Stimulated activated CD8-positive, alpha-beta memory T cell treated with anti-CD3 and anti-CD28 coated beads, Interleukin-7, amount 100 ng/mL, for 1 hour (primary cell): ENCODE results near the gene GCKR.
"Not testable (repeated sequence)": the region's sequence is repeated elsewhere in the genome, so short reads cannot be mapped to it uniquely, and the experiment has no call there.

Source experiments
- DNase-seq, 2 donors: peaks; one replicate each; pipeline ENCODE4 v3.0.0-alpha.2; 2020; ENCODE audit warnings: low read depth in 2 of 2

The GCKR gene

DNA sequence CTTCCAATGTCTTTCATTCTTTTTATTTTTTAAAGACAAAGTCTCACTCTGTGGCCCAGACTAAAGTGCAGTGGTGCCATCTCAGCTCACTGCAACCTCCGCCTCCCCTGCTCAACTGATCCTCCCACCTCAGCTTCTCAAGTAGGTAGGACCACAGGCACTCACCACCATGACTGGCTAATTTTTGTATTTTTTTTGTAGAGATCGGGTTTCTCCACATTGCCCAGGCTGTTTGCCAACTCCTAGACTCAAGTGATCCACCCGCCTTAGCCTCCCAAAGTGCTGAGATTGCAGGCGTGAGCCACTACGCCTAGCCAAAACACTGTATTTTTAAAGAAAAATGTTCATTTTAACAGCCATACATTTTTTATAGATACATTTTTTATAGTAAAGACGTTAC, 12.7 kb downstream of the GCKR start:
- DNase-seq, result no peak

DNA sequence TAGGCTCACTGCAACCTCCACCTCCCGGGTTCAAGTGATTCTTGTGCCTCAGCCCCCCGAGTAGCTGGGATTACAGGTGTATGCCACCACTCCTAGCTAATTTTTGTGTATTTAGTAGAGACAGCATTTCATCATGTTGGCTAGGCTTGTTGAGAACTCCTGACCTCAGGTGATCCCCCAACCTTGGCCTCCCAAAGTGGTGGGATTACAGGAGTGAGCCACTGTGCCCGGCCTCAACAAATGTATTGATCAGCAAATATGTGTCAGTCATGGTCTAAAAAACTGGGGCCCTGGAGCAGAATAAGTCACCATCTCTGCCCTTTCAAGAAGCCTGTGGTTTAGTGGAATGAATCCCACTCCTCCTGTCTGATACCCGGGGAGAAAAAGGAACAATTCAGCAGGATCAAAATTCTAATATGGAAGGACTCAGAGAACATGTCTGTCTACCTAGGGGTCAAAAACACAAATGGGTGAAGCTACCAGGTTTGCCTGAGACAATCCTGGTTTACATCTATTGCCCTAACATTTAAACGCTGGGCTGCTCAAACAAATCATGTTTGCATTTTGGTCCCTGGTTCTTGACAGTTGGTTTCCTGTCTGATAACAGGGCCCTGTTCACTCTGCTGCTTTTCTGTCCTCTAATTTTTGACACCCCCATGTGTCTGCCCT, 21.6 kb downstream of the GCKR start:
- DNase-seq, result no peak

DNA sequence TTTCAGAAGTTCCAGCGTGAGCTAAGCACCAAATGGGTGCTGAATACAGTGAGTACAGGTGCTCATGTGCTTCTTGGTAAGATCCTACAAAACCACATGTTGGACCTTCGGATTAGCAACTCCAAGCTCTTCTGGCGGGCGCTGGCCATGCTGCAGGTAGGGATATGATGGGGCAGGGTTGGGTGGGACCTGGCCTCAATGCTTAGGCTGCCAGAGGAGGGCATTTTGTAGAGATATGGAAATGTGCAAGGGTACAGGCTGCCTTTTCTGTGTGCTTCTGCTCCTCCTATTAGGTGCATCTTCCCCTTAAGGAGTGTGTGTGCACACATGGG, 22.1 kb downstream of the GCKR start:
- no peak for DNase-seq

DNA sequence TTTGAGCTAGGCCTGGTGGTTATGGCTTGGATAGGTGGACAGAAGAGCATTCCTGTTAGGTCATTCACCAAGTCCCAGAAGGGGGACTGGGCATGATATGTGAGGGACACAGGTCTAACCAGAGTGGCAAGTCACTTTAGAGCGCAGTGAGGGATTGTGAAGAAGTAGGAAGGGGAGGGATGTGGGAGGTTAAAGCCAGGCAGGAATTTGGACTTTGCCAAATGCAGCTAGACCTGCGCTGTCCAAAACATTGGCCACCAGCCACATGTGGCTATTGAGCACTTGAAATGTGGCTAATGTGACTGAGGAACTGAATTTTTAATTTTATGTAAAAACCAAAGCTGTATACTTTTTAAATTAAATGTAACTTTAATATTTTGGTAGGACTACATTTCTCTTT, 23.7 kb downstream of the GCKR start:
- DNase-seq, result no peak

DNA sequence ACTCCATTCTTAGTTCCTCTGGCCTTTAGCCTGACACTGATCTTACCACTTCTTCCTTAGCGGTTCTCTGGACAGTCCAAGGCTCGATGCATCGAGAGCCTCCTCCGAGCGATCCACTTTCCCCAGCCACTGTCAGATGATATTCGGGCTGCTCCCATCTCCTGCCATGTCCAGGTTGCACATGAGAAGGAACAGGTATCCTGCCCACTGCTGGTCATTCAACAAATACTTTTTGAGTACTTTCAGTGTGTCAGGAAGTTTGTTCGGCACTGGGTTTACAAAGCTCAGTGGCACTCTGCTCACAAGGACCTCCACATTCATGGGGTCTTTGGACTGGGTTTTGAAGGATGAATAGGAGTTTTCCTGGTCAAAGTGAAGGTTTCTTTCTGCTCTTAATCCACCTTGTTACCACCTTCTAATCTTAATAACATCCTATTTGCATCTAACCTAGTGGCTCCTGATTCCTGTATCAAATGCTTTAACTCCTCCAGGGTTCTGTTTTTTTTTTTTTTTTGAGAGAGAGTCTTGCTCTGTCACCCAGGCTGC, 25.8 kb downstream of the GCKR start:
- DNase-seq, result no peak

DNA sequence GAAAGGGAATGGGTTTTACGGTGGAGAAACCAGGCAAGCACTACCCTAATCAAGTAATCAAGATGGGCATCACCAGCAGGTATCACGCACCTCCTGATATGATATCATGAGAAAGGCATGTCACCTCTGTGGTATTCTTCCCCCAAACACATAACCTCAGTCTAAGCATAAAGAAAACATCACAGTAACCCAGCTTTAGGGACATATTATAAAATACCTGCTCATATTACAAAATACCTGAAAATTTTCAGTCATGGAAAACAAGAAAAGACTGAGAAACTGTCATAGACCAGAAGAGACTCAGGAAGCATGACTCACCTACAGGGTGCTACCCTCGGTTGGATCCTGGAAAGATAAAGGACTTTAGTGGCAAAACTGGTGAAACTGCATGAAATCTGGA, 30.5 kb downstream of the GCKR start:
- no peak for DNase-seq

DNA sequence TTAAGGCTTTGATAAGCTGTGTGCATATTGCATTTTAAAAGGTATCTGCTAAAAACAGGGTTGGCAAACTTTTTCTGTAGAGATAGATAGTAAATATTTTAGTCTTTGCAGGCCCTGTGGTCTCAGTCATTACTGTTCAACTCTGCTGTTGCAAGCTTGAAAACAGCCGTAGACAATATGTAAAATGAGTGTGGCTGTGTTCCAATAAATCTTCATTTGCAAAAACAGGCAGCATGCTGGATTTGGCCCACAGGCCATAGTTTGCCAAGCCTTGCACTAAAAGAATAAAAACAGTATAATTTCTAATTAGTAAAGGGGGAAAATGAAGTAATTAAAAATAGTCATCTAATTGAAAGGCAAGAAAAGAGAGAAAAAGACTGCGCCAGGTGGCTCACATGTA, 35.3 kb downstream of the GCKR start:
- DNase-seq, result no peak

DNA sequence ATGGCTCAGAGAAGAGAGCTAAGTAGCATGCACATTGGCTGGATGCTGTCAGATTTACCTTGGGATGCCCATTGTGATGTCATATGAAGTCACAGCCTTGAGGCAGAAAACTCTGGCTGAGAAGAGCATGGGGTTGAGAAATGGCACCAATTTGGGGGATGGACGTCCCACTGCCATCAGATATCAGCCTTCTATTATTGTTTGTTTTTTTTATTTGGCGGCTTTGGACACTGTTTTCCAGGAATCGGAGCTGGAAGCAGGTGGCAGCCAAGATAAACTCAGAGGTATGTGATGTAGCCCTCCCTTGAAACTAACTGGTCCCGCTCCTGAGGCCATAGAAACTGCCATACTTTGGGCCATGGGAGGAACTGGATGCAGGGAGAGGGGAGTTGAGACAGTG, 40.6 kb downstream of the GCKR start:
- DNase-seq, result no peak

DNA sequence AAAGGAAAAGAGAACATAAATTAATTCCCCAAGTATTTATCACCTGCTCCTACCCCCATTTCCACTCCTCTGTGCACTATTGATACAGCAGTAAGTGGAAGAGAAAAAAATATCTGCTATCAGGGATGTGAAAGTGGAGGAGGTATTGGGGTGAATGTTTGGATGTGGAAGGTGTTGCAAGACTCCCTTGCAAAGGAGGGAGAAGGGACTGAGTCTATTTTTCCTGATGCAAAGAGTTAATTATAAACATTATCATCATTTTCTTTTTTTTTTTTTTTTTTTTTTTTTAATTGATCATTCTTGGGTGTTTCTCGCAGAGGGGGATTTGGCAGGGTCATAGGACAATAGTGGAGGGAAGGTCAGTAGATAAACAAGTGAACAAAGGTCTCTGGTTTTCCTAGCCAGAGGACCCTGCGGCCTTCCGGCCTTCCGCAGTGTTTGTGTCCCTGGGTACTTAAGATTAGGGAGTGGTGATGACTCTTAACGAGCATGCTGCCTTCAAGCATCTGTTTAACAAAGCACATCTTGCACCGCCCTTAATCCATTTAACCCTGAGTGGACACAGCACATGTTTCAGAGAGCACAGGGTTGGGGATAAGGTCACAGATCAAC, 42.3 kb downstream of the GCKR start:
- not testable (repeated sequence) for DNase-seq

DNA sequence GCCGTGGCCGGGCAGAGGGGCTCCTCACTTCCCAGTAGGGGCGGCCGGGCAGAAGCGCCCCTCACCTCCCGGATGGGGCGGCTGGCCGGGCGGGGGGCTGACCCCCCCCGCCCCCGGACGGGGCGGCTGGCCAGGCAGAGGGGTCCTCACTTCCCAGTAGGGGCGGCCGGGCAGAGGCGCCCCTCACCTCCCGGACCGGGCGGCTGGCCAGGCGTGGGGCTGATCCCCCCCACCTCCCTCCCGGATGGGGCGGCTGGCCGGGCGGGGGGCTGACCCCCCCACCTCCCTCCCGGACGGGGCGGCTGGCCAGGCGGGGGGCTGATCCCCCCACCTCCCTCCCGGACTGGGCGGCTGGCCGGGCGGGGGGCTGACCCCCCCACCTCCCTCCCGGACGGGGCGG, 43.0 kb downstream of the GCKR start:
- not testable (repeated sequence) for DNase-seq

DNA sequence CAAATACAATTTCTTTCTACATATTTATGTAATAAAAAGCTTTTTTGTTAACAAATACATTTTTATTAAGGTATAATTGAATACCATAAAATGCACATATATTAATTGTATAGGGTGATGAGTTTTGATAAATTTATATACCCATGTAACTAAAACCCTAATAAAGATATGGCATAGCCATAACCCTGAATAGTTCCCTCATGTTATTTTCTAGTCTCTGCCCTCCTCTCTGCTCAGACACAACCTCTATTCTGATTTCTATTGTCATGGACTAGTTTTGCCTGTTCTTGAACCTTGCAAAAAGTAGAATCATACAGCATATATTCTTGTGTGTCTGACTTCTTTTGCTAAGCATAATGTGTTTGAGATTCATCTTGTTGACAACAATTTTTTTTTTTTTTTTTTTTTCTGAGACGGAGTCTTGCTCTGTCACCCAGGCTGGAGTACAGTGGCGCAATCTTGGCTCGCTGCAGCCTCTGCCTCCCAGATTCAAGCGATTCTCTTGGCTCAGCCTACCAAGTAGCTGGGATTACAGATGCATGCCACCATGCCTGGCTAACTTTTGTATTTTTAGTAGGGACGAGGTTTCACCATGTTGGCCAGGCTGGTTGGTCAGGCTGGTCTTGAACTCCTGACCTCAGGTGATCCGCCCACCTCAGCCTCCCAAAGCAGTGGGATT, 47.6 kb downstream of the GCKR start:
- no peak for DNase-seq

DNA sequence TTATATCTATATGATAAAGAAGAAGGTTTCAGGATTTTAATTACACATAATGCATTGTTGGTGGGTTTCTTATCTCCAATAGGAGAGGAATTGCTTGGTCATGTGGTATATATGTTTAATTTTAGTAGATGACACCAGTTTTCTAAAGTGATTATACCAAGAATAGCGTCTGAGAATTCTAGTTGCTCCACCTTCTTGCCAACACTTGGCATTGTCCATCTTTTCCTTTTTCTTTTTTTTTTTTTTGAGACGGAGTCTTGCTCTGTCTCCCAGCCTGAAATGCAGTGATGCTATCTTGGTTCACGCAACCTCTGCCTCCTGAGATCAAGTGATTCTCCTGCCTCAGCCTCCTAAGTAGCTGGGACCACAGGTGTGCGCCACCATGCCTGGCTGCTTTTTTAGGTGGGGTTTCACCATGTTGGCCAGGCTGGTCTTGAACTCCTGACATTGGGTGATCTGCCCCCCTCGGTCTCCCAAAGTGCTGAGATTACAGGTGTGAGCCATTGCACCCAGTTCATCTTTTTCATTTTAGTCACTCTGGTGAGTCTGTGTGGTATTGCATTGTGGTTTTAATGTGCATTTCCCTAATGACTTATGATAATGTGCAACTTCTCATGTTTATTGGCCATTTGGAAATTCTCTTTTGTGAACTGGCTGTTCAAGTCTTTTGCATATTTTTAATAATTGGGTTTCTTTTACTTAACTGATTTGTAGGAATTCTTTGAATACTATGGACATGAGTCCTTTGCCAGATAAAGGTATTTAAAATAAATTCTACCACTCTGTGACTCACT, 48.9 kb downstream of the GCKR start:
- no peak for DNase-seq

DNA sequence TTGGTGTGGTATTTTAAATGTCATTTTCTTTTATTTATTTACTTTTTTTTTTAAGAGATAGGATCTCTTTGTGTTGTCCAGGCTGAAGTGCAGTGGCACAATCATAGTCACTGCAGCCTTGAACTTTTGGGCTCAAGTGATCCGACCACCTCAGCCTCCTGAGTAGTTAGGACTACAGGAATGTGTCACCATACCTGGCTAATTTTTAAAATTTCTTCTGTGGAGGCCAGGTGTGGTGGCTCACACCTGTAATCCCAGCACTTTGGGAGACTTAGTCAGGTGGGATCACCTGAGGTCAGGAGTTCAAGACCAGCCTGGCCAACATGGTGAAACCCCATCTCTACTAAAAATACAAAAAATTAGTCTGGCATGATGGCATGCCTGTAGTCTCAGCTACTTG, 52.7 kb downstream of the GCKR start:
- no peak for DNase-seq

DNA sequence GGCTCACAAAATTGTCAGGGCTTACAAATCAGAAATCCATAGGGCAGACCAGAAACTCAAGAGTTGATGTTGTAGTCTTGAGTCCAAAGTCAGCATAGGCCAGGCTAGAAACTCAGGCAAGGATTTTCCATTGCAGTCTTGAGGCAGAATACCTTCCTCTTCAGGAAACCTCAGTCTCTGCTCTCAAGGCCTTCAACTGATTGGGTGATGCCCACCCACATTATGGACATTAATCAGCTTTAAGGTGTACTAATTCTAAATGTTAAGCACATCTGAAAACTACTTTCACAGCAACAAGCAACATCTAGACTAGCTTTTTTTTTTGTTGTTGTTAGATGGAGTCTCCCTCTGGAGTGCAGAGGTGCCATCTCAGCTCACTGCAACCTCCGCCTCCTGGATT, 54.9 kb downstream of the GCKR start:
- DNase-seq, result no peak

DNA sequence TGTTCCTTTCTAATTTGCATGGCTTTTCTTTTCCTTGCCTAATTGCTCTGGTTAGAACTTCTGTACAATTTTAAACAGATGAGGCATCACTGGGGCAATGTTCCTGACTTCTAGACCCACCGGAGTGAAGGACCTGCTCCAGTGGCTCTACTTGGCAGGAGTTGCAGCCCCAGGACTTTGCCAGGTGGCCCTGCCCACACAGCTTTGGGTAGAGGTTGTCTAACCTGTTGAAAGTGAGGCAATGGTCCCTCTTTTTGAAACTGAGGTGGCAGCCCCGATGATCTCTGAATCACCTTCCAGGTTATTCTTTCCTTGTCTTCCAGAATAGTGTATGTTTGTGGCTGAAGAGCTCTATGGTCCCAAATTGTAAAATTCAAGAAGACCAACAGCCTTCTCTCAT, 56.3 kb downstream of the GCKR start:
- DNase-seq, result no peak

DNA sequence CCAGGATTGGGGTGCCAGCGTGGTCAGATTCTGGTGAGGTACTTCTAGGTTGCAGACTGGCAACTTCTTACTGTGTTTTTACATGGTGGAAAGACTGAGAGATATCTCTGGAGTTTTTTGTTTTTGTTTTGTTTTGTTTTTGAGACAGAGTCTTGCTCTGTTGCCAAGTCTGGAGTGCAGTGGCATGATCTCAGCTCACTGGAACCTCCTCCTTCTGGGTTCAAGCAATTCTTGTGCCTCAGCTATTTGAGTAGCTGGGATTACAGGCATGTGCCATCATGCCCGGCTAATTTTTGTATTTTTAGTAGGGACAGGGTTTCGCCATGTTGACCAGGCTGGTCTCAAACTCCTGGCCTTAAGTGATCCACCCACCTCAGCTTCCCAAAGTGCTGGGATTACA, 57.8 kb downstream of the GCKR start:
- not testable (repeated sequence) for DNase-seq

DNA sequence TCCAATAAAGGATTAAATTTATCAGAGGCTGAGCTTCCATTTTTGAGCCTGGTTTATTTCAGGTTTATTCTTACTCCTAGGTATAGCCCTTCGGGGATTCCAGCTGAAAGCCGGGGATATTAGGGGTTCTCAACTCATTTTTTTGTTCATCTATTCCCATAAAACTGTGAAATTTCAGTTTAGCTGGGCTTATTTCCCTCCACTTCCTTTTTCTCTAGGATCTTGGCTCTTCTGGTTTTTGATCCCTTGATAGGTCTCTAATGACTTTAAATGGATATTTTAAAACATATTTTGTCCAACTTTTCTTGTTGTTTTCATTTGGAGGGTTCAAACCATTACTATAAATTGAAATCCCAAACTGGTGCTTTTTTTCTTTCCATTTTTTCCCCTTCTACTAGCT, 62.6 kb downstream of the GCKR start:
- no peak for DNase-seq

DNA sequence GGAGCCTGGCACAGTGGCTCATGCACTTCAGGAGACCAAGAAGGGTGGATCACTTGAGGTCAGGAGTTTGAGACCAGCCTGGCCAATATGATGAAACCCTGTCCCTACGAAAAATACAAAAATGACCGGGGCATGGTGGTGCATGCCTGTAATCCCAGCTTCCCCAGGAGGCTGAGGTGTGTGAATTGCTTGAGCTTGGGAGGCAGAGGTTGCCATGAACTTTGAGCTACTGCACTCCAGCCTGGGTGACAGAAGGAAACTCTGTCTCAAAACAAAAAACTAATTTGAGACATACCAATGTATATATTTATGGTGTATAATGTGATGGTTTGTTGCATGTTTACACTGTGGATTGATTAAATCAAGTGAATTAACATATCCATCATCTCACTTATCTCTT, 64.4 kb downstream of the GCKR start:
- DNase-seq, result no peak

DNA sequence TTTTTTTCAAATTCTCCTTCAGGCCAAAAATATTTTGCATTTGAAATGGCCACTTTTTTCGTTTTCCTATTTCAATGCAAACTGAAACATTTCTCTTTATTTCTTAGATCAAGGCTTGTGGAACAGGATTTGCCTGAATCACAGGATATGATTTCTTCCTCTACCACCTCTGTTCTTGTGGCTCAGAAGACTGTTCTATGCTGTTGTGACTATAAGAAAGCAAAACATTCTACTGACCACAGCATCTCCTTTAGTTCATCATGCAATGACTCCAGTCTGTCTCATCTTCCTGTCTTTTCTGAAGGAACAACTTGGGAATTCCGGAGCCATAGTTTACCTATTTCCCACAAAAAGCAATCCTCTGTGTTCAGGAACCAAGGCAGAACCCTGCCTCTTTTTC, 70.0 kb downstream of the GCKR start:
- no peak for DNase-seq

DNA sequence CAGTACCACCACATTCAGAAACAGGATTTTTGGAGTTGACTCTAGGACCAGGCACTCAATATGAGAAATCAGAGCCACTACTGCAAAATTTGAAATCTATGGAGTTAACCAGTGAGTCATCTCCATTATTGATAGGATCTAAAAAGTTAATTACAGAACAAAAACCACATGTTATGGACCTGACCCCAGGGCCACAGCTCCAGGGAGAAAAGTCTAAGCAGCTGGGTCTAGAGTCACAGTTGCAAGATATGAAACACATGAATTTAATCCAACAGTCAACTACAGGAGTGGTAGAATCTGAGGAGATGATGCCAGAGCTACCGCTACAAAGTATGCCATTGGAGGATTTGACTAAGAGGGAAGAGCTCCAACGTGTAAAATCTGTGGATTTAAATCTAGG, 72.8 kb downstream of the GCKR start:
- DNase-seq, result no peak

DNA sequence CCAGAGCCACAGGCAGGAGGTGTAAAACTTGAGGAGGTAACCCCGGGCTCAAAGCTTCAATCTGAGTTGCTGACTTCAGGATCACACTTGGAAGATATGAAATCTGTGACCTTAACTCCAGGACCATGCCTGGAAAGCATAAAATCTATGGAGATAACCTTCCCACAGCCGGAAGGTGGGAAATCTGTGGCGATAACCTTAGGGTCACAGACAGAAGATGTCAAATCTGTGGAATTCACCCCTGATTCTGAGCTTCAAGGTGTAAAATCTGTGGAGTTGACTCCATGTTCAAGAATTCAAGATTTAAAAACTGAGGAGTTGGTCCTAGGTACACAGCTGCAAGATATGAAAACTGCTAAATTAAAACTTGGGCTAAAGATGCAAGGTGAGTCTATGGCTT, 74.6 kb downstream of the GCKR start:
- no peak for DNase-seq

DNA sequence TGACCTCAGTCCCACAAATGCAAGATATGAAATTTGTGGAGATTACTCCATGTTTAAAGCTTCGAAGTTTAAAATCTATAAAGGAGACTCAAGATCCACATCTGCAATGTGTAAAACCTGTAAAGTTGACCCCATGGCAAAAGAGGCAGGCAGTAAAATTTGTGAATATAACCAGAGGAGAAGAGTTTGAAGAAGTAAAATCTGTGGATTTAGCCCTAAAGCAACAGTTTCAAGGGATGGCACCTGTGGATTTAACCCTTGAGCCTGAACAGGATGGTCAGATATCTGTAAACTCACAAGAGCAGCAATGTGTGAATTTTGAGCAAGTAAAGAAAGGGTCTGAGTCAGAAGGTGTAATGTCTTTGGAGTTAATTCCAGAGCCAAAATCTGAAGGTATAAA, 75.0 kb downstream of the GCKR start:
- DNase-seq, result no peak

DNA sequence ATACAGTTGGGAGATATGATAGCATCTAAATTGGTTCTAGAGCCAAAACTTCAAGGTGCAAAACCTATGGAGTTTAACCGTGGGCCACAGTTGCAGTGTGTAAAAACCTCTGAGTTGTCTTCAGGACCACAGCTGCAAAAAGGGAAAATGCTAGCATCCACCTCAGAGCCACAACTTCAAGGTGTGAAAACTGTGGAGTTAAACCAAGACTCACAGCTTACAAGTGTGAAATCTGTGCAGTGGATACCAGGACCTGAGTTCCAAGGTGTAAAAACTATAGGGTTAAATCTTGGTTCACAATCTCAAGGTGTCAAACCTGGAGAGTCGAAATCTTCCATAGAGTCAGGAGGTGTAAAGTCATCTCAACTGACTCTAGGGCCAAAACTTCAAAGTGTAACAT, 75.8 kb downstream of the GCKR start:
- no peak for DNase-seq
